HCT116 (cell line): Measurements from ENCODE around the gene SORT1. TPM values are rescaled to one million over a fixed set of nuclear protein-coding genes. Genes with fewer than 3 reads are reported as not detected.
A peak's percentile ranks its signal among the peaks of the same experiment; 100 is the strongest.

Source experiments
- ATAC-seq: fragments of 200-7000 bp; cut with Tn5 transposase; 2 replicates; pipeline ENCODE4 v1.9.1; 2020; ENCODE audit warnings: mild to moderate bottlenecking, moderate library complexity
- BruUV-seq: library from RNA; stranded (reverse); fragments of 400-500 nt; replicated peaks from 2 replicates; lab custom pipeline; 2021; lab: Mats Ljungman, UMichigan
- CTCF ChIA-PET: fragments of 300-600 bp; sonication (Branson Sonifier 250); formaldehyde crosslinking; loops from one replicate; lab custom pipeline; 2021; ENCODE audit warnings: antibody characterized with exemption; lab: Charles Lee
- POLR2A ChIA-PET: fragments of 300-600, 350-600 bp; sonication (Branson Sonifier 250); formaldehyde crosslinking; loops from one replicate; lab custom pipeline; 2021; ENCODE audit warnings: antibody characterized with exemption; lab: Charles Lee
- RAD21 ChIA-PET, 2 experiments: fragments of 300-600 bp; sonication (Branson Sonifier 250); formaldehyde crosslinking; loops; one replicate each; lab custom pipeline; 2023; ENCODE audit warnings: low total read pairs in 2 of 2; ENCODE audit not compliant: uncharacterized antibody in 2 of 2, unreplicated experiment in 2 of 2, low non-redundant PET in 1 of 2; lab: Charles Lee
- DNase-seq: peaks from one replicate; pipeline ENCODE4 v3.0.0-alpha.2; 2010; ENCODE audit warnings: low read depth, low spot score
- H2AFZ ChIP-seq: fragments of 200-600 bp; shearing (Covaris generic), sonication (generic); 2 replicates; pipeline ENCODE4 v1.6.1; 2017; ENCODE audit warnings: low read depth, mixed run types, mixed read lengths, antibody characterized with exemption, low read length; ENCODE audit not compliant: poor library complexity, severe bottlenecking
- H3K27ac ChIP-seq: 2 replicates; pipeline ENCODE4 v1.5.1; 2012; ENCODE audit warnings: low read depth, low read length
- H3K27me3 ChIP-seq: fragments of 200-600 bp; sonication (generic); 2 replicates; pipeline ENCODE4 v1.6.1; 2016; ENCODE audit warnings: mixed run types, low read length, mixed read lengths; ENCODE audit not compliant: insufficient read depth
- H3K36me3 ChIP-seq, 2 experiments: fragments of 200-500 bp in 1 of 2; fragments of 200-600 bp in 1 of 2; sonication (Bioruptor generic) in 1 of 2; sonication (generic) in 1 of 2; 2 replicates each; pipeline versions ENCODE4 v1.5.1 to v1.6.1; 2014 to 2016; ENCODE audit warnings: low read length in 2 of 2, inconsistent platforms in 1 of 2, mixed read lengths in 1 of 2, mixed run types in 1 of 2; ENCODE audit not compliant: insufficient read depth in 2 of 2, control insufficient read depth in 1 of 2
- H3K4me1 ChIP-seq, 2 experiments: fragments of 200-600 bp in 1 of 2; sonication (generic) in 1 of 2; 2 replicates each; pipeline versions ENCODE4 v1.5.1 to v1.6.1; 2012 to 2017; ENCODE audit warnings: low read length in 2 of 2, inconsistent platforms in 1 of 2, mild to moderate bottlenecking in 1 of 2, mixed read lengths in 1 of 2, mixed run types in 1 of 2, moderate library complexity in 1 of 2; ENCODE audit not compliant: insufficient read depth in 2 of 2, control insufficient read depth in 1 of 2
- H3K4me2 ChIP-seq: fragments of 200-600 bp; sonication (generic); 2 replicates; pipeline ENCODE4 v1.6.1; 2017; ENCODE audit warnings: mixed run types, low read length, mixed read lengths
- H3K4me3 ChIP-seq, 2 experiments: fragments of 200-600 bp in 1 of 2; sonication (generic) in 1 of 2; replicated peaks in 1 of 2; 2 replicates each; pipeline ENCODE4 v1.5.1; 2011 to 2016; ENCODE audit warnings: low read length in 2 of 2, control low read depth in 1 of 2, low read depth in 1 of 2, mild to moderate bottlenecking in 1 of 2, mixed read lengths in 1 of 2, mixed run types in 1 of 2
- H3K79me2 ChIP-seq: fragments of 200-600 bp; sonication (generic); 2 replicates; pipeline ENCODE4 v1.6.1; 2017; ENCODE audit warnings: mild to moderate bottlenecking, mixed run types, low read length, moderate library complexity, mixed read lengths; ENCODE audit not compliant: insufficient read depth
- H3K9ac ChIP-seq: fragments of 200-600 bp; sonication (generic); 2 replicates; pipeline ENCODE4 v1.6.1; 2016; ENCODE audit warnings: low read length, mixed read lengths
- H3K9me2 ChIP-seq: fragments of 200-600 bp; sonication (generic), shearing (Covaris generic); 2 replicates; pipeline ENCODE4 v1.6.1; 2017; ENCODE audit warnings: mixed run types, mild to moderate bottlenecking, moderate library complexity; ENCODE audit not compliant: insufficient read depth
- H3K9me3 ChIP-seq, 2 experiments: fragments of 200-500 bp in 1 of 2; fragments of 200-600 bp in 1 of 2; sonication (Bioruptor generic) in 1 of 2; sonication (generic) in 1 of 2; 2 replicates each; pipeline ENCODE4 v1.6.1; 2014 to 2017; ENCODE audit warnings: low read length in 2 of 2, mixed read lengths in 2 of 2, inconsistent platforms in 1 of 2, low read depth in 1 of 2, mild to moderate bottlenecking in 1 of 2, mixed run types in 1 of 2, moderate library complexity in 1 of 2; ENCODE audit not compliant: control insufficient read depth in 1 of 2, insufficient read depth in 1 of 2
- H4K20me1 ChIP-seq: fragments of 200-600 bp; sonication (generic), shearing (Covaris generic); 2 replicates; pipeline ENCODE4 v1.6.1; 2017; ENCODE audit warnings: mixed run types, mild to moderate bottlenecking, moderate library complexity; ENCODE audit not compliant: insufficient read depth
- CTCF ChIP-seq, 3 experiments: fragments of 200-600 bp in 1 of 3; sonication (generic) in 1 of 3; IDR thresholded peaks in 2 of 3; conservative IDR thresholded peaks in 1 of 3; 2 replicates each; pipeline ENCODE4 v1.5.1; 2012 to 2017; ENCODE audit warnings: low read depth in 2 of 3, low read length in 2 of 3, antibody characterized with exemption in 1 of 3, borderline replicate concordance in 1 of 3, control low read depth in 1 of 3, mild to moderate bottlenecking in 1 of 3, mixed read lengths in 1 of 3, mixed run types in 1 of 3, moderate library complexity in 1 of 3; ENCODE audit not compliant: insufficient read depth in 1 of 3
- RAD21 ChIP-seq: IDR thresholded peaks from 2 replicates; pipeline ENCODE4 v1.6.1; 2012; ENCODE audit warnings: low read depth, mild to moderate bottlenecking
- SIN3A ChIP-seq: IDR thresholded peaks from 2 replicates; pipeline ENCODE4 v1.6.1; 2012; ENCODE audit warnings: low read depth
- intact Hi-C: fragments of 100-400 bp; cut with micrococcal nuclease; formaldehyde crosslinking; loops from 2 replicates; pipeline ENCODE4 v1.10.0; 2022
- total RNA-seq: library from RNA; stranded (reverse); gene quantifications from one replicate; pipeline ENCODE4 v1.2.1, GENCODE V29; 2021; ENCODE audit not compliant: unreplicated experiment

The SORT1 gene
- total RNA-seq, 1 experiment from 2014 or later = 20.2 TPM

GRCh38 chr1:109283748-109284600 lies 113.7 kb downstream of the SORT1 start:
- ChIA-PET RAD21 (no interaction called here), POLR2A (interaction anchor here (0.8 kb wide), 1 partner anchor 68 kb away, joined by 3 read pairs; no protein-coding TSS in a partner anchor), CTCF (interaction anchor here (1.8 to 1.9 kb wide), 2 partner anchors 113 to 116 kb away, joined by 4 to 18 read pairs; no protein-coding TSS in a partner anchor)
- Histone ChIP-seq H3K4me1 (peaks cover 8 to 15% of the 10 kb centered on the region in 2 experiments; a peak in 3 of 4 replicates), H3K36me3 (peaks cover 8 to 23% of the 10 kb centered on the region in 2 experiments; a peak in 2 of 4 replicates), H3K4me3 (peak overlapping the region; percentile 78 to 87), H3K27me3 (no peaks in the 10 kb centered on the region), H3K79me2 (peaks cover 18% of the 10 kb centered on the region; the same call in 1 of the 2 replicates), H2AFZ (no peak overlapping the region), H3K4me2 (peak overlapping the region; percentile 88), H4K20me1 (no peaks in the 10 kb centered on the region), H3K9me2 (no peaks in the 10 kb centered on the region), H3K9me3 (no peaks in the 10 kb centered on the region), H3K9ac (peak overlapping the region; percentile 79), H3K27ac (peak overlapping the region; percentile 80)
- no TSS peak for BruUV-seq
- intact Hi-C loops = no loop called here
- ATAC-seq (no peak), DNase-seq (no peak)
- TF ChIP-seq SIN3A = 0 out of 2 replicates have a peak, but pooled peaks have one; percentile 3
- TF ChIP-seq CTCF (IDR thresholded peaks at IDR 0.05 in 2 of 3, conservative IDR thresholded peaks at IDR 0.05 in 1 of 3; ENCODE audit: borderline replicate concordance in 1 of 3, insufficient read depth in 1 of 3, low read depth in 2 of 3, low read length in 2 of 3) = no peak
- TF ChIP-seq RAD21 = no peak
